HepG2 (cell line): Measurements from ENCODE around the gene ZNF341. TPM values are rescaled to one million over a fixed set of nuclear protein-coding genes. Genes with fewer than 3 reads are reported as not detected.
A peak's percentile ranks its signal among the peaks of the same experiment; 100 is the strongest.

Source experiments
- CAMTA2 ChIP-seq: sonication (generic); formaldehyde crosslinking; IDR thresholded peaks from 2 replicates; pipeline ENCODE4 v1.4.0; 2020; ENCODE audit warnings: mild to moderate bottlenecking, missing genetic modification reagents, borderline replicate concordance
- DMTF1 ChIP-seq: sonication (generic); formaldehyde crosslinking; IDR thresholded peaks from 2 replicates; pipeline ENCODE4 v1.4.0; 2020; ENCODE audit warnings: mild to moderate bottlenecking, missing genetic modification reagents
- FIP1L1 ChIP-seq: fragments of 200-400 bp; formaldehyde crosslinking; IDR thresholded peaks from 2 replicates; pipeline ENCODE4 v1.6.1; 2018; ENCODE audit warnings: low read depth, mild to moderate bottlenecking, low read length, moderate library complexity, borderline replicate concordance; ENCODE audit not compliant: insufficient read depth
- FOXK1 ChIP-seq: sonication (generic); formaldehyde crosslinking; IDR thresholded peaks from 2 replicates; pipeline ENCODE4 v1.4.0; 2020; ENCODE audit warnings: low read depth, missing genetic modification reagents, borderline replicate concordance
- HNF4A ChIP-seq: sonication (generic); formaldehyde crosslinking; IDR thresholded peaks from 2 replicates; pipeline ENCODE4 v1.4.0; 2020; ENCODE audit warnings: missing genetic modification reagents
- HNRNPK ChIP-seq: fragments of 200-400 bp; formaldehyde crosslinking; IDR thresholded peaks from 2 replicates; pipeline ENCODE4 v1.6.1; 2018; ENCODE audit warnings: low read length, low read depth, moderate library complexity, mild to moderate bottlenecking; ENCODE audit not compliant: poor library complexity, severe bottlenecking
- NKX3-1 ChIP-seq: sonication (generic); formaldehyde crosslinking; IDR thresholded peaks from 2 replicates; pipeline ENCODE4 v1.5.0; 2020; ENCODE audit warnings: missing genetic modification reagents
- NONO ChIP-seq, 2 experiments: fragments of 450-650 bp in 1 of 2; sonication (generic) in 1 of 2; formaldehyde crosslinking in 1 of 2; IDR thresholded peaks in 1 of 2; conservative IDR thresholded peaks in 1 of 2; 2 replicates each; pipeline versions ENCODE4 v1.6.1 to v1.8.0; 2017 to 2022; ENCODE audit warnings: mild to moderate bottlenecking in 1 of 2, missing genetic modification reagents in 1 of 2, moderate library complexity in 1 of 2
- NR2F1 ChIP-seq, 2 experiments: fragments of 450-650 bp in 1 of 2; formaldehyde crosslinking in 1 of 2; IDR thresholded peaks; 2 replicates each; pipeline versions ENCODE4 v1.5.0 to v1.6.1; 2016 to 2020; ENCODE audit warnings: mild to moderate bottlenecking in 1 of 2, missing compliant biosample characterization in 1 of 2, missing genetic modification reagents in 1 of 2, moderate library complexity in 1 of 2
- RXRB ChIP-seq: IDR thresholded peaks from 2 replicates; pipeline ENCODE4 v1.6.1; 2016; ENCODE audit warnings: borderline replicate concordance, missing genetic modification reagents, missing compliant biosample characterization
- SRF ChIP-seq: IDR thresholded peaks from 2 replicates; pipeline ENCODE4 v1.6.1; 2011; ENCODE audit warnings: mild to moderate bottlenecking, low read depth, low read length, moderate library complexity
- SRSF1 ChIP-seq: fragments of 200-400 bp; formaldehyde crosslinking; optimal IDR thresholded peaks from 2 replicates; pipeline ENCODE3; 2017; ENCODE audit warnings: mild to moderate bottlenecking, low read depth, low read length, moderate library complexity
- SYNCRIP ChIP-seq: fragments of 200-400 bp; formaldehyde crosslinking; IDR thresholded peaks from 2 replicates; pipeline ENCODE4 v1.6.1; 2018; ENCODE audit warnings: mild to moderate bottlenecking, low read depth, low read length; ENCODE audit not compliant: insufficient read depth
- TGIF2 ChIP-seq: IDR thresholded peaks from 2 replicates; pipeline ENCODE4 v1.6.1; 2016; ENCODE audit warnings: control low read depth, missing compliant biosample characterization
- ZMYM4 ChIP-seq: sonication (generic); formaldehyde crosslinking; IDR thresholded peaks from 2 replicates; pipeline ENCODE4 v1.8.1; 2023; ENCODE audit warnings: mild to moderate bottlenecking, missing genetic modification reagents
- ZNF180 ChIP-seq: sonication (generic); formaldehyde crosslinking; IDR thresholded peaks from 2 replicates; pipeline ENCODE4 v1.4.0; 2020; ENCODE audit warnings: low read depth, missing genetic modification reagents, borderline replicate concordance
- ZNF75D ChIP-seq: sonication (generic); formaldehyde crosslinking; IDR thresholded peaks from 2 replicates; pipeline ENCODE4 v1.8.1; 2023; ENCODE audit warnings: missing genetic modification reagents, mild to moderate bottlenecking, borderline replicate concordance
- polyA plus RNA-seq, 8 experiments: library from polyadenylated mRNA; depleted of rRNA in 3 of 8; stranded (reverse) in 7 of 8; unstranded in 1 of 8; fragments of >200 nt; fragmentation: Illumina TruSeq in 4 of 8; extraction: Trizol in 4 of 8; gene quantifications; 2 replicates each; pipeline versions ENCODE4 v1.2.1 to v1.2.3, GENCODE V29; 2011 to 2016; ENCODE audit warnings: low read depth in 4 of 8, missing spikeins in 1 of 8, mixed read lengths in 1 of 8; ENCODE audit not compliant: insufficient read depth in 1 of 8
- total RNA-seq, 5 experiments: library from RNA; depleted of rRNA; stranded (reverse); fragments of >200 nt; fragmentation: Illumina TruSeq; extraction: Trizol; gene quantifications; 2 replicates each; pipeline ENCODE4 v1.2.3, GENCODE V29; 2016; ENCODE audit warnings: low read depth in 1 of 5
- TF ChIP-seq, protein P1 (sequence below), 2 experiments: sonication (generic) in 1 of 2; formaldehyde crosslinking in 1 of 2; IDR thresholded peaks; 2 replicates each; pipeline versions ENCODE4 v1.4.0 to v1.6.1; 2016 to 2020; ENCODE audit warnings: borderline replicate concordance in 1 of 2, low read depth in 1 of 2, mild to moderate bottlenecking in 1 of 2, missing genetic modification reagents in 1 of 2
- TF ChIP-seq, protein P2 (sequence below): IDR thresholded peaks from 2 replicates; pipeline ENCODE4 v1.6.1; 2012; ENCODE audit warnings: inconsistent platforms
- TF ChIP-seq, protein P3 (sequence below): IDR thresholded peaks from 2 replicates; pipeline ENCODE4 v1.6.1; 2016; ENCODE audit warnings: mild to moderate bottlenecking, missing biosample characterization, missing genetic modification reagents

Gene ZNF341
- total and polyA plus RNA-seq, 2 of the 13 experiments (the other 11 are each of a cell fraction or from before 2014, with no cell fraction given) = 1.1 to 2.2 TPM

DNA sequence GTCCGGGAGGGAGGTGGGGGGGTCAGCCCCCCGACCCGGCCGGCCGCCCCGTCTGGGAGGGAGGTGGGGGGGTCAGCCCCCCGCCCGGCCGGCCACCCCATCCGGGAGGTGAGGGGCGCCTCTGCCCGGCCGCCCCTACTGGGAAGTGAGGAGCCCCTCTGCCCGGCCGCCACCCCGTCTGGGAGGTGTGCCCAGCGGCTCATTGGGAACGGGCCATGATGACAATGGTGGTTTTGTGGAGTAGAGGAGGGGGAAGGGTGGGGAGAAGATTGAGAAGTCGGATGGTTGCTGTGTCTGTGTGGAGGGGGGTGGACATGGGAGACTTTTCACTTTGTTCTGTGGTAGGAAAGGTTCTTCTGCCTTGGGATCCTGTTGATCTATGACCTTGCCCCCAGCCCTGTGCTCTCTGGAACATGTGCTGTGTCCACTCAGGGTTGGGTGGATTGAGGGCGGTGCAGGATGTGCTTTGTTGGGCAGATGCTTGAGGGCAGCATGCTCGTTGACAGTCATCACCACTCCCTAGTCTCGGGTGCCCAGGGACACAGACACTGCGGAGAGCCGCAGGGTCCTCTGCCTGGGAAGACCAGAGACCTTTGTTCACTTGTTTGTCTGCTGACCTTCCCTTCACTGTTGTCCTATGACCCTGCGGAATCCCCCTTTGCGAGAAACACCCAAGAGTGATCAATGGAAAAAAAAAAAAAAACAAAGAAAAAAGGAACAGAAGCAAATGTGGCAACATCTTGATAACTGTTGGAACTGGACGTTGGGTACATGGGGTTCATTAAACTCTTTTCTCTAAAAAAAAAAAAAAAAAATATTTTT, 30.0 kb upstream of the ZNF341 start (continued):
- TF ChIP-seq, protein P1, sequence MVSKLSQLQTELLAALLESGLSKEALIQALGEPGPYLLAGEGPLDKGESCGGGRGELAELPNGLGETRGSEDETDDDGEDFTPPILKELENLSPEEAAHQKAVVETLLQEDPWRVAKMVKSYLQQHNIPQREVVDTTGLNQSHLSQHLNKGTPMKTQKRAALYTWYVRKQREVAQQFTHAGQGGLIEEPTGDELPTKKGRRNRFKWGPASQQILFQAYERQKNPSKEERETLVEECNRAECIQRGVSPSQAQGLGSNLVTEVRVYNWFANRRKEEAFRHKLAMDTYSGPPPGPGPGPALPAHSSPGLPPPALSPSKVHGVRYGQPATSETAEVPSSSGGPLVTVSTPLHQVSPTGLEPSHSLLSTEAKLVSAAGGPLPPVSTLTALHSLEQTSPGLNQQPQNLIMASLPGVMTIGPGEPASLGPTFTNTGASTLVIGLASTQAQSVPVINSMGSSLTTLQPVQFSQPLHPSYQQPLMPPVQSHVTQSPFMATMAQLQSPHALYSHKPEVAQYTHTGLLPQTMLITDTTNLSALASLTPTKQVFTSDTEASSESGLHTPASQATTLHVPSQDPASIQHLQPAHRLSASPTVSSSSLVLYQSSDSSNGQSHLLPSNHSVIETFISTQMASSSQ (IDR thresholded peaks at IDR 0.05; ENCODE audit: low read depth) = peak; percentile 48
- TF ChIP-seq, protein P1 (CRISPR knock-in tag; IDR thresholded peaks at IDR 0.05; ENCODE audit: borderline replicate concordance) = peak; percentile 64; the same call in 1 of the 2 replicates
- TF ChIP-seq TGIF2 = peak; percentile 87
- TF ChIP-seq RXRB (CRISPR knock-in tag) = peak; percentile 88
- no peak for TF ChIP-seq NONO (IDR thresholded peaks at IDR 0.05)
- TF ChIP-seq NONO (CRISPR knock-in tag; conservative IDR thresholded peaks at IDR 0.05) = peak; percentile 92
- peak; percentile 33 for TF ChIP-seq HNRNPK
- TF ChIP-seq, protein P2, sequence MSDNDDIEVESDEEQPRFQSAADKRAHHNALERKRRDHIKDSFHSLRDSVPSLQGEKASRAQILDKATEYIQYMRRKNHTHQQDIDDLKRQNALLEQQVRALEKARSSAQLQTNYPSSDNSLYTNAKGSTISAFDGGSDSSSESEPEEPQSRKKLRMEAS = peak; percentile 95
- TF ChIP-seq DMTF1 (CRISPR knock-in tag) = no peak
- 0 out of 2 replicates have a peak, but pooled peaks have one; percentile 33 for TF ChIP-seq CAMTA2
- TF ChIP-seq ZMYM4 = peak; percentile 88
- peak; percentile 95 for TF ChIP-seq HNF4A (CRISPR knock-in tag)
- TF ChIP-seq ZNF75D (CRISPR knock-in tag) = no peak
- TF ChIP-seq, protein P3, sequence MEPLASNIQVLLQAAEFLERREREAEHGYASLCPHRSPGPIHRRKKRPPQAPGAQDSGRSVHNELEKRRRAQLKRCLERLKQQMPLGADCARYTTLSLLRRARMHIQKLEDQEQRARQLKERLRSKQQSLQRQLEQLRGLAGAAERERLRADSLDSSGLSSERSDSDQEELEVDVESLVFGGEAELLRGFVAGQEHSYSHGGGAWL (CRISPR knock-in tag) = 0 out of 2 replicates have a peak, but pooled peaks have one; percentile 19
- peak in 1 of 2 experiments; percentile 75; a peak in 2 of 4 replicates for TF ChIP-seq NR2F1 (CRISPR knock-in tag; IDR thresholded peaks at IDR 0.05)
- TF ChIP-seq SRSF1 = no peak
- TF ChIP-seq ZNF180 (CRISPR knock-in tag) = no peak
- no peak for TF ChIP-seq SRF
- TF ChIP-seq NKX3-1 (CRISPR knock-in tag) = no peak
- no peak for TF ChIP-seq SYNCRIP
- TF ChIP-seq FIP1L1 = no peak
- peak; percentile 89 for TF ChIP-seq FOXK1
